ENCODE data around the gene GNL3L. TPM values are rescaled to one million over a fixed set of nuclear protein-coding genes. Genes with fewer than 3 reads are reported as not detected.

Gene GNL3L
- total and polyA plus RNA-seq, 2 experiments from 2014 or later = 16.9 to 79.9 TPM

DNA sequence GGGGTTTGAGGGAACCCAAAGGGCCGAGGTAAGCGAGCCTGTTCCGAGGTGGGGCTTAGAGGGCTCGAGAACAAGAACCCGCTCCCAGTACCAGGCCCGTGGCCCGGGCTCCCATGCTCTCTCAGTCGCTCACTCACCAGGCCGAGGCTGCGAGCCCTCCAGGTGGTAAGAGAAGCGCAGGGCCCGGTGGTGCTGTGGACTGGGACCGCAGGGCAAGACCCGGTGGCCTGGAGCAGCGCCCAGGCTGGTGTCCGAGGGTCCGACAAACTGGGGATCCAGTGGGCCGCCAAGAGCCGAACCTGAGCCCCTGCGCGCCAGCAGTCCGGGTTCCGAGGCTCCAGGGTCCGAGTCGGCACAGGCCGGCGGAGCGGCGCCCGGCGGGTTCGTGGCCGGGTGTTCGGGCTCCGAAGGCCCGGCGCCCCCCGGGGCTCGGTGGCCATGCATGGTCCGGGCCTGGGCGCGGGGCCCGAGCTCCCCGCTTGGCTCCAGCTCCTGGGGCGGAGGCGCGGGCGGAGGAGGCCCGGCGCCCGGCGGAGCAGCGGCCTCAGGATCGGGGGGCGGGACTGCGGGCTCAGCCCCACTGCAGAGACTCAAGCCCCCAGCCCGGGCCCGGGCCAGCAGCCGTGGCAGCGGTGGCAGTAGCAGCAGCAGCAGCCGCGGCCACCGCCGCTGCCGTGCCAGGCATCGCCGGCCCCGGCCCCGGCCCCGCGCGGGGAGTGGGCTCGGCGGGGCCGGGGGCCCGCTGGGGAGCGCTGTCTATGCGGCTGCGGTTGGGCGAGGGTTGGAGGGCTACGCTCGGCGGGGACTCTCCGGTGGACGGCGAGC, 34.8 kb upstream of the GNL3L start:
- Mint-ChIP-seq H3K27me3 (ENCODE audit: insufficient read depth, low read depth, poor library complexity) (no peaks in the 10 kb centered on the region), H3K27ac (no peak overlapping the region), H3K9me3 (no peaks in the 10 kb centered on the region), H3K36me3 (ENCODE audit: low read depth) (peaks cover 10% of the 10 kb centered on the region), H3K4me1 (peaks cover 48% of the 10 kb centered on the region), H3K4me3 (peak overlapping the region; percentile 82)
- no peak overlapping the region for H2AFZ ChIP-seq
- H3K4me3 ChIP-seq = peak overlapping the region; percentile 68
- peak overlapping the region; percentile 77 for H3K4me2 ChIP-seq
- peaks cover 11% of the 10 kb centered on the region; the same call in 1 of the 2 replicates for H3K4me1 ChIP-seq (ENCODE audit: insufficient read depth)
- H3K79me2 ChIP-seq (replicated peaks; ENCODE audit: insufficient read depth) = peaks cover 39% of the 10 kb centered on the region
- H3F3A ChIP-seq (replicated peaks; ENCODE audit: low read depth) = no peaks in the 10 kb centered on the region
- peak; percentile 24 for DNase-seq (ENCODE audit: low spot score)
- H4K20me1 ChIP-seq (replicated peaks; ENCODE audit: insufficient read depth) = no peaks in the 10 kb centered on the region
- ATAC-seq = peak; percentile 26
- no peaks in the 10 kb centered on the region for H3K27me3 ChIP-seq (ENCODE audit: insufficient read depth)
- no peaks in the 10 kb centered on the region for H3K36me3 ChIP-seq (ENCODE audit: insufficient read depth)
- no peaks in the 10 kb centered on the region for H3K9me2 ChIP-seq (ENCODE audit: insufficient read depth)
- TF ChIP-seq, protein P1, sequence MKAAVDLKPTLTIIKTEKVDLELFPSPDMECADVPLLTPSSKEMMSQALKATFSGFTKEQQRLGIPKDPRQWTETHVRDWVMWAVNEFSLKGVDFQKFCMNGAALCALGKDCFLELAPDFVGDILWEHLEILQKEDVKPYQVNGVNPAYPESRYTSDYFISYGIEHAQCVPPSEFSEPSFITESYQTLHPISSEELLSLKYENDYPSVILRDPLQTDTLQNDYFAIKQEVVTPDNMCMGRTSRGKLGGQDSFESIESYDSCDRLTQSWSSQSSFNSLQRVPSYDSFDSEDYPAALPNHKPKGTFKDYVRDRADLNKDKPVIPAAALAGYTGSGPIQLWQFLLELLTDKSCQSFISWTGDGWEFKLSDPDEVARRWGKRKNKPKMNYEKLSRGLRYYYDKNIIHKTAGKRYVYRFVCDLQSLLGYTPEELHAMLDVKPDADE (IDR thresholded peaks at IDR 0.05) = no peak
- TF ChIP-seq, protein P2, sequence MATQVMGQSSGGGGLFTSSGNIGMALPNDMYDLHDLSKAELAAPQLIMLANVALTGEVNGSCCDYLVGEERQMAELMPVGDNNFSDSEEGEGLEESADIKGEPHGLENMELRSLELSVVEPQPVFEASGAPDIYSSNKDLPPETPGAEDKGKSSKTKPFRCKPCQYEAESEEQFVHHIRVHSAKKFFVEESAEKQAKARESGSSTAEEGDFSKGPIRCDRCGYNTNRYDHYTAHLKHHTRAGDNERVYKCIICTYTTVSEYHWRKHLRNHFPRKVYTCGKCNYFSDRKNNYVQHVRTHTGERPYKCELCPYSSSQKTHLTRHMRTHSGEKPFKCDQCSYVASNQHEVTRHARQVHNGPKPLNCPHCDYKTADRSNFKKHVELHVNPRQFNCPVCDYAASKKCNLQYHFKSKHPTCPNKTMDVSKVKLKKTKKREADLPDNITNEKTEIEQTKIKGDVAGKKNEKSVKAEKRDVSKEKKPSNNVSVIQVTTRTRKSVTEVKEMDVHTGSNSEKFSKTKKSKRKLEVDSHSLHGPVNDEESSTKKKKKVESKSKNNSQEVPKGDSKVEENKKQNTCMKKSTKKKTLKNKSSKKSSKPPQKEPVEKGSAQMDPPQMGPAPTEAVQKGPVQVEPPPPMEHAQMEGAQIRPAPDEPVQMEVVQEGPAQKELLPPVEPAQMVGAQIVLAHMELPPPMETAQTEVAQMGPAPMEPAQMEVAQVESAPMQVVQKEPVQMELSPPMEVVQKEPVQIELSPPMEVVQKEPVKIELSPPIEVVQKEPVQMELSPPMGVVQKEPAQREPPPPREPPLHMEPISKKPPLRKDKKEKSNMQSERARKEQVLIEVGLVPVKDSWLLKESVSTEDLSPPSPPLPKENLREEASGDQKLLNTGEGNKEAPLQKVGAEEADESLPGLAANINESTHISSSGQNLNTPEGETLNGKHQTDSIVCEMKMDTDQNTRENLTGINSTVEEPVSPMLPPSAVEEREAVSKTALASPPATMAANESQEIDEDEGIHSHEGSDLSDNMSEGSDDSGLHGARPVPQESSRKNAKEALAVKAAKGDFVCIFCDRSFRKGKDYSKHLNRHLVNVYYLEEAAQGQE (IDR thresholded peaks at IDR 0.05; ENCODE audit: unreplicated experiment) = no peak
- no peak for TF ChIP-seq EZH2 (IDR thresholded peaks at IDR 0.05; ENCODE audit: low read depth, unreplicated experiment)
- TF ChIP-seq, protein P3, sequence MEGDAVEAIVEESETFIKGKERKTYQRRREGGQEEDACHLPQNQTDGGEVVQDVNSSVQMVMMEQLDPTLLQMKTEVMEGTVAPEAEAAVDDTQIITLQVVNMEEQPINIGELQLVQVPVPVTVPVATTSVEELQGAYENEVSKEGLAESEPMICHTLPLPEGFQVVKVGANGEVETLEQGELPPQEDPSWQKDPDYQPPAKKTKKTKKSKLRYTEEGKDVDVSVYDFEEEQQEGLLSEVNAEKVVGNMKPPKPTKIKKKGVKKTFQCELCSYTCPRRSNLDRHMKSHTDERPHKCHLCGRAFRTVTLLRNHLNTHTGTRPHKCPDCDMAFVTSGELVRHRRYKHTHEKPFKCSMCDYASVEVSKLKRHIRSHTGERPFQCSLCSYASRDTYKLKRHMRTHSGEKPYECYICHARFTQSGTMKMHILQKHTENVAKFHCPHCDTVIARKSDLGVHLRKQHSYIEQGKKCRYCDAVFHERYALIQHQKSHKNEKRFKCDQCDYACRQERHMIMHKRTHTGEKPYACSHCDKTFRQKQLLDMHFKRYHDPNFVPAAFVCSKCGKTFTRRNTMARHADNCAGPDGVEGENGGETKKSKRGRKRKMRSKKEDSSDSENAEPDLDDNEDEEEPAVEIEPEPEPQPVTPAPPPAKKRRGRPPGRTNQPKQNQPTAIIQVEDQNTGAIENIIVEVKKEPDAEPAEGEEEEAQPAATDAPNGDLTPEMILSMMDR (conservative IDR thresholded peaks at IDR 0.05; ENCODE audit: low read depth in 2 of 2) = no peak
- TF ChIP-seq ZNF114 (CRISPR knock-in tag; IDR thresholded peaks at IDR 0.05) = no peak
- no peak for TF ChIP-seq NANOG (IDR thresholded peaks at IDR 0.05; ENCODE audit: borderline replicate concordance)
- TF ChIP-seq POLR2AphosphoS5 (IDR thresholded peaks at IDR 0.05; ENCODE audit: low read depth) = no peak
- no peak for TF ChIP-seq STAT1 (IDR thresholded peaks at IDR 0.05; ENCODE audit: unreplicated experiment)
- no peak for TF ChIP-seq JUNB (IDR thresholded peaks at IDR 0.05; ENCODE audit: unreplicated experiment)
- TF ChIP-seq, protein P4, sequence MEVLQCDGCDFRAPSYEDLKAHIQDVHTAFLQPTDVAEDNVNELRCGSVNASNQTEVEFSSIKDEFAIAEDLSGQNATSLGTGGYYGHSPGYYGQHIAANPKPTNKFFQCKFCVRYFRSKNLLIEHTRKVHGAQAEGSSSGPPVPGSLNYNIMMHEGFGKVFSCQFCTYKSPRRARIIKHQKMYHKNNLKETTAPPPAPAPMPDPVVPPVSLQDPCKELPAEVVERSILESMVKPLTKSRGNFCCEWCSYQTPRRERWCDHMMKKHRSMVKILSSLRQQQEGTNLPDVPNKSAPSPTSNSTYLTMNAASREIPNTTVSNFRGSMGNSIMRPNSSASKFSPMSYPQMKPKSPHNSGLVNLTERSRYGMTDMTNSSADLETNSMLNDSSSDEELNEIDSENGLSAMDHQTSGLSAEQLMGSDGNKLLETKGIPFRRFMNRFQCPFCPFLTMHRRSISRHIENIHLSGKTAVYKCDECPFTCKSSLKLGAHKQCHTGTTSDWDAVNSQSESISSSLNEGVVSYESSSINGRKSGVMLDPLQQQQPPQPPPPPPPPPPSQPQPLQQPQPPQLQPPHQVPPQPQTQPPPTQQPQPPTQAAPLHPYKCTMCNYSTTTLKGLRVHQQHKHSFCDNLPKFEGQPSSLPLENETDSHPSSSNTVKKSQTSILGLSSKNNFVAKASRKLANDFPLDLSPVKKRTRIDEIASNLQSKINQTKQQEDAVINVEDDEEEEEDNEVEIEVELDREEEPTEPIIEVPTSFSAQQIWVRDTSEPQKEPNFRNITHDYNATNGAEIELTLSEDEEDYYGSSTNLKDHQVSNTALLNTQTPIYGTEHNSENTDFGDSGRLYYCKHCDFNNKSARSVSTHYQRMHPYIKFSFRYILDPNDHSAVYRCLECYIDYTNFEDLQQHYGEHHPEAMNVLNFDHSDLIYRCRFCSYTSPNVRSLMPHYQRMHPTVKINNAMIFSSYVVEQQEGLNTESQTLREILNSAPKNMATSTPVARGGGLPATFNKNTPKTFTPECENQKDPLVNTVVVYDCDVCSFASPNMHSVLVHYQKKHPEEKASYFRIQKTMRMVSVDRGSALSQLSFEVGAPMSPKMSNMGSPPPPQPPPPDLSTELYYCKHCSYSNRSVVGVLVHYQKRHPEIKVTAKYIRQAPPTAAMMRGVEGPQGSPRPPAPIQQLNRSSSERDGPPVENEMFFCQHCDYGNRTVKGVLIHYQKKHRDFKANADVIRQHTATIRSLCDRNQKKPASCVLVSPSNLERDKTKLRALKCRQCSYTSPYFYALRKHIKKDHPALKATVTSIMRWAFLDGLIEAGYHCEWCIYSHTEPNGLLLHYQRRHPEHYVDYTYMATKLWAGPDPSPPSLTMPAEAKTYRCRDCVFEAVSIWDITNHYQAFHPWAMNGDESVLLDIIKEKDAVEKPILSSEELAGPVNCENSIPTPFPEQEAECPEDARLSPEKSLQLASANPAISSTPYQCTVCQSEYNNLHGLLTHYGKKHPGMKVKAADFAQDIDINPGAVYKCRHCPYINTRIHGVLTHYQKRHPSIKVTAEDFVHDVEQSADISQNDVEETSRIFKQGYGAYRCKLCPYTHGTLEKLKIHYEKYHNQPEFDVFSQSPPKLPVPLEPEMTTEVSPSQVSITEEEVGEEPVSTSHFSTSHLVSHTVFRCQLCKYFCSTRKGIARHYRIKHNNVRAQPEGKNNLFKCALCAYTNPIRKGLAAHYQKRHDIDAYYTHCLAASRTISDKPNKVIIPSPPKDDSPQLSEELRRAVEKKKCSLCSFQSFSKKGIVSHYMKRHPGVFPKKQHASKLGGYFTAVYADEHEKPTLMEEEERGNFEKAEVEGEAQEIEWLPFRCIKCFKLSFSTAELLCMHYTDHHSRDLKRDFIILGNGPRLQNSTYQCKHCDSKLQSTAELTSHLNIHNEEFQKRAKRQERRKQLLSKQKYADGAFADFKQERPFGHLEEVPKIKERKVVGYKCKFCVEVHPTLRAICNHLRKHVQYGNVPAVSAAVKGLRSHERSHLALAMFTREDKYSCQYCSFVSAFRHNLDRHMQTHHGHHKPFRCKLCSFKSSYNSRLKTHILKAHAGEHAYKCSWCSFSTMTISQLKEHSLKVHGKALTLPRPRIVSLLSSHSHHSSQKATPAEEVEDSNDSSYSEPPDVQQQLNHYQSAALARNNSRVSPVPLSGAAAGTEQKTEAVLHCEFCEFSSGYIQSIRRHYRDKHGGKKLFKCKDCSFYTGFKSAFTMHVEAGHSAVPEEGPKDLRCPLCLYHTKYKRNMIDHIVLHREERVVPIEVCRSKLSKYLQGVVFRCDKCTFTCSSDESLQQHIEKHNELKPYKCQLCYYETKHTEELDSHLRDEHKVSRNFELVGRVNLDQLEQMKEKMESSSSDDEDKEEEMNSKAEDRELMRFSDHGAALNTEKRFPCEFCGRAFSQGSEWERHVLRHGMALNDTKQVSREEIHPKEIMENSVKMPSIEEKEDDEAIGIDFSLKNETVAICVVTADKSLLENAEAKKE (CRISPR knock-in tag; IDR thresholded peaks at IDR 0.05) = no peak
- TF ChIP-seq ZNF331 (CRISPR knock-in tag; IDR thresholded peaks at IDR 0.05; ENCODE audit: low read depth) = no peak
- no peak for TF ChIP-seq EZH2phosphoT487 (IDR thresholded peaks at IDR 0.05; ENCODE audit: unreplicated experiment)
- no peak for TF ChIP-seq CREB1 (CRISPR knock-in tag; IDR thresholded peaks at IDR 0.05; ENCODE audit: low read depth)
- H3K27ac ChIP-seq (ENCODE audit: low read depth) = peak overlapping the region; percentile 72; the same call in 1 of the 2 replicates
